GM08714 (cell line): Measurements from ENCODE around the gene DMD.

ENCODE experiments used
- H3K4me3 ChIP-seq: fragments of 200-500 bp; sonication (Bioruptor generic); 2 replicates; pipeline ENCODE4 v1.5.1; 2014; ENCODE audit warnings: mild to moderate bottlenecking, low read length, inconsistent platforms
- ZNF274 ChIP-seq: IDR thresholded peaks from 2 replicates; pipeline ENCODE4 v1.6.1; 2012; ENCODE audit warnings: mild to moderate bottlenecking, low read depth, low read length

Gene DMD

GRCh38 chrX:31170792-31171191, 2040.6 kb downstream of the DMD start:
- no peak for TF ChIP-seq ZNF274
- H3K4me3 ChIP-seq, result no peak overlapping the region

- TF ChIP-seq ZNF274, result no peak
- no peak overlapping the region for H3K4me3 ChIP-seq
These were observed 2042.8 kb downstream of the DMD start for GRCh38 chrX:31168551-31168950.

DNA sequence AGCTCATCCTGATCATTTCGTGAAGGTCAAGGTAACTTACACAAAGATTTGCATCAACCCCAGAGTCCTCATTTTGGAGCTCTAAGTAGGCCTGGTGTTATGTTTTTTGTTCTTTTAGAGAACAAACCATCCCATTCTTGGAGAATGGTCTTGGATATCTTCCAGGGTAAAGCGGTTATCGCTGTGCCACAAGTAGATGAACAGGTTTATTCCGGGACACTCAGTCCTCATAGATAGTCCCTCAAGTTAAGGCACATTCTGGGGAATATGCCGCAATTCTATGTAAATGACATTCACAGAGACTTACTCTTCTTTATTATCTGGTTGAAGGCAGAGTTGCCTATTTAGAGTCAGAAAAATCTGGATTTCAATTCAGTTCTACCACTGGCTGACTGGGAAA, 2044.5 kb downstream of the DMD start:
- H3K4me3 ChIP-seq, result no peak overlapping the region
- TF ChIP-seq ZNF274, result no peak

GRCh38 chrX:31166416-31166815, 2044.9 kb downstream of the DMD start:
- TF ChIP-seq ZNF274, result no peak
- H3K4me3 ChIP-seq, result no peak overlapping the region

GRCh38 chrX:31165241-31166035, 2045.9 kb downstream of the DMD start:
- no peak overlapping the region for H3K4me3 ChIP-seq
- no peak for TF ChIP-seq ZNF274

GRCh38 chrX:31154946-31155345, 2056.4 kb downstream of the DMD start:
- no peak overlapping the region for H3K4me3 ChIP-seq
- TF ChIP-seq ZNF274, result no peak

DNA sequence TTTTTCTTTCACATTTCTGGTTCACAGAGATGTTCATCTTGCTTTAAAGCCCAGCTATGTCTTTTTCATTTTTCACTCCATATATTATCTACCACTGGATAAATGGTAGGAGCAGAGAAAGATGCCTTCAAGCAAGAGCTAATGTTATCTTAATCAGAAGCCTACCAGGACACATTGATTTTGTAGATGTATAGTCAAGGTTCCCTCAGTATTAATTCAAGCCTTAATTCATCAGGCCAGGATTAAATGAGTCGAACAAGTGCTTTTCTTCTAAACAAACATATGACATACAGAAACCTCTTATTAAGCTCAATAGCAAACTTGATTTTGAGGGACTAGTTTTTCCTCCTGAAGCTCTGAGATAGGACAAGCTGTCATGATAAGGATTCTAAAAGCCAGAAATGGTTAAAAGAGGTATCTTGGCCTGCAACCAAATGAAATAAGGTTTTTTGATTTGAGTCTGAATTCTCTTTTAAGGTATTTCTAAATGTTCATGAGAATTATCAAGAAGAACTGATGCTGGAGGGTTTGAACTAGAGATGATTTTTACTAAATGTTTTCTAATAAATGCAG, 2057.8 kb downstream of the DMD start:
- TF ChIP-seq ZNF274, result no peak
- H3K4me3 ChIP-seq, result no peak overlapping the region

DNA sequence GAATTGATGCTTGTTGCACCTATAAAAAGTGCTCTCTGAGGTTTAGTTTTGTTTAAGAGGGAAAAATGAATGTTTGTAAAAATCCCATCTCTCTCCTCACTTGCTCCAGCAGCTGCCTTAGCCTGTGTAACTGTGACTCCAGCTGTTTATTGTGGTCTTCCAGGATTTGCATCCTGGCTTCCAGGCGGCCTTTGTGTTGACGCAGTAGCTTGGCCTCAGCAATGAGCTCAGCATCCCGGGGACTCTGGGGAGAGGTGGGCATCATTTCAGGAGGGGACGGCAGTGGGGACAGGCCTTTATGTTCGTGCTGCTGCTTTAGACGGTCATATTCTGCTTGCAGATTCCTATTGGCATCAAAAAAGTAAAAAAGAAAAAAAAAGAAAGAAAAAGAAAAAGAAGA, 2064.2 kb downstream of the DMD start:
- no peak overlapping the region for H3K4me3 ChIP-seq
- TF ChIP-seq ZNF274, result no peak

- TF ChIP-seq ZNF274, result no peak
- no peak overlapping the region for H3K4me3 ChIP-seq
These were observed 2071.4 kb downstream of the DMD start for GRCh38 chrX:31139961-31140360.

- TF ChIP-seq ZNF274, result no peak
- H3K4me3 ChIP-seq, result no peak overlapping the region
These were observed 2073.2 kb downstream of the DMD start for GRCh38 chrX:31138124-31138523.

GRCh38 chrX:31136144-31136611, 2075.2 kb downstream of the DMD start:
- no peak overlapping the region; the same call in 1 of the 2 replicates for H3K4me3 ChIP-seq
- TF ChIP-seq ZNF274, result no peak

DNA sequence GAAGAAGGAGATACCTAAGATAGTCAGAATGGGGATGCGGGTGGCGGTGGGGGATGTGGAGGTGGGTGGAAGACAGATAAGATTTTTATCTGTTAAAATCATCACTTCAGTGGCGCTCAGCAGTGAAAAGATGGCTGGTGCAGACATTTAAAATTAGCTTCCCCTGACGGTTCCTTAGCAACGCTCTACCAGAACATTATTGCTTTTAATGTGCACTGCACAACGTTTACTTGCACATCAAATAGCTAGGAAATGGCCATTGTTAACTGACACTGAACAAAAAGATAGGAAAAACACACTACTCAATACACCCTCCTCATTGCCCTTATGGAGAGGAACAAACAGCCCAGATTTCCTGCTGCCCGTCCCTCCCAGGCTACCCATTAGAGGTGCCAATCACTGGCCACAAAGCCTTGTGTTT, 2078.5 kb downstream of the DMD start:
- TF ChIP-seq ZNF274, result no peak
- H3K4me3 ChIP-seq, result no peak overlapping the region

DNA sequence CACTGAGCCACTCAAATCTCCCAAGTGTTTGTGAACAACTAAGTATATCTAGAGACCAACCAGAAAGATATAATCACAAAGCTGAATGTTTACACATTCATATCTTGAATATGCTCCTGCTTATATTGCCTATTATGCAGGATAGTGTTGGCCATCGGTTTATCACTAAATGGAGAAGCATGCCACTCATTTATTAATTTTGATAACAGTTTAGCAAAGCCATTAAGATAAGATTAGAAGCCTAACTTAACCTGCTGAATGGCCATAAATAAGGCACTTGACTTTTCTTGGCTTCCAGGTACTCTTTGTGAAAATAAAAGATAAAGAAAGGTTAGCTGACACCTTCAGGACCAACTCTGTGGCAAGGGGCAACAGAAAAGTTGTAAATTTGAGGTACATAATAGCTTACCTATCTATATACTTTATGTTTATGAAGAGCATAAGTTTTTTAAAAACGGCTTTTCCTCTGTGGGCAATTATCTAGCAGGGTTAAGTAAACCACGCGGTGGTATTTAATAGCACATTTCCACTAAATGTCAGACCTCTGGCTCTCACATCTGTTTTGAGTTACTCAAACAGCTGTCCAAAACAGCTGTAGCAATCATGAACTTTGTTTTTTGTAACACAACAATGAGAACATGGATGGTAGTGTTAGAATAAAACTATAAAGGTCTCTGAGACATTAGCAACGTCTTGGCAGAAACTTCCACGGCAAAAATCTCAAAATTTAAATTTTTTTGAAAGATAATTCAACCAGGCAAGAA, 2080.7 kb downstream of the DMD start:
- TF ChIP-seq ZNF274, result no peak
- no peak overlapping the region for H3K4me3 ChIP-seq

GRCh38 chrX:31128855-31129254, 2082.5 kb downstream of the DMD start:
- no peak for TF ChIP-seq ZNF274
- no peak overlapping the region for H3K4me3 ChIP-seq

DNA sequence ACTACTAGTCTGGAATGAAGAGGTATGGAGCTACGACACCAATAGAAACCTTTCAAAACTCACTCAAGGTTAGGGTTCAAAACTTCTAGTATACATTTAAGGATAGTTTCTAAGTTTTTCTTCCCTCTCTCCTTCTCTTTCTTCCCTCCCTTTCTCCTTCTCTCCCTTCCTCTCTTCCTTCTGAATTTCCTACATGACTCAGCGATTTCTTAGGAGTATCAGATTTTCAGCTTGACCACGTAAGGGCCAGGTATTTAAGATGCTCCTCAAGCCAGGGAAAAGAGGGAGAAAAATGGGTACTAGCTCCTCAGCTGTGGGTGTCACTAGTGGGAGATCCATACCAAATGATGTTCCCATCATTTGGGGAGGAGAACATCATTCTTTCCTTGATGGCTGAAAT, 2083.6 kb downstream of the DMD start:
- H3K4me3 ChIP-seq, result no peak overlapping the region
- TF ChIP-seq ZNF274, result no peak
